GM12878 (cell line): ENCODE data around the gene JDP2. TPM values are rescaled to one million over a fixed set of nuclear protein-coding genes. Genes with fewer than 3 reads are reported as not detected.

Source experiments
- ATAC-seq: fragments of 200-7000 bp; cut with Tn5 transposase; 3 replicates; pipeline ENCODE4 v1.9.1; 2020; ENCODE audit warnings: mild to moderate bottlenecking, moderate library complexity
- BruUV-seq: library from RNA; stranded (reverse); fragments of 400-500 nt; replicated peaks from 2 replicates; lab custom pipeline; 2021; lab: Mats Ljungman, UMichigan
- CTCF ChIA-PET: fragments of 300-600 bp; sonication (Branson Sonifier 250); formaldehyde crosslinking; extraction: SDS; loops from one replicate; lab custom pipeline; 2021; ENCODE audit warnings: inconsistent platforms; lab: Yijun Ruan, JAX
- POLR2A ChIA-PET: fragments of 350-600 bp; formaldehyde crosslinking; extraction: SDS; loops from one replicate; lab custom pipeline; 2021; ENCODE audit warnings: inconsistent platforms; lab: Charles Lee
- RAD21 ChIA-PET: fragments of 300-600 bp; sonication (Branson Sonifier 250); formaldehyde crosslinking; loops from one replicate; lab custom pipeline; 2023; ENCODE audit warnings: antibody characterized with exemption; ENCODE audit not compliant: unreplicated experiment; lab: Charles Lee
- SMC1A ChIA-PET: fragments of 300-600 bp; sonication (Branson Sonifier 250); formaldehyde crosslinking; loops from one replicate; lab custom pipeline; 2023; ENCODE audit not compliant: unreplicated experiment, uncharacterized antibody; lab: Charles Lee
- DNase-seq: peaks from one replicate; pipeline ENCODE4 v3.0.0-alpha.2; 2011; ENCODE audit warnings: low read depth, low spot score
- FAIRE-seq: peaks from 3 replicates; lab custom pipeline; 2011; peaks lifted over from hg19 to GRCh38; lab: Jason Lieb, UNC
- H2AFZ ChIP-seq: 2 replicates; pipeline ENCODE4 v1.6.0; 2011; ENCODE audit warnings: low read depth, low read length, control low read depth; ENCODE audit not compliant: control insufficient read depth
- H3K27ac ChIP-seq: 2 replicates; pipeline ENCODE4 v1.5.1; 2011; ENCODE audit warnings: control low read depth; ENCODE audit not compliant: control insufficient read depth, insufficient read depth
- H3K27me3 ChIP-seq, 2 experiments: replicated peaks in 1 of 2; 2 replicates each; pipeline versions ENCODE4 v1.6.0 to v1.6.1; 2011; ENCODE audit warnings: low read length in 1 of 2; ENCODE audit not compliant: control insufficient read depth in 2 of 2, insufficient read depth in 2 of 2
- H3K36me3 ChIP-seq, 2 experiments: 2 replicates each; pipeline ENCODE4 v1.5.1; 2011; ENCODE audit warnings: low read length in 1 of 2; ENCODE audit not compliant: control insufficient read depth in 2 of 2, insufficient read depth in 2 of 2
- H3K4me1 ChIP-seq: 2 replicates; pipeline ENCODE4 v1.6.1; 2011; ENCODE audit warnings: mild to moderate bottlenecking, low read length, moderate library complexity, mixed read lengths; ENCODE audit not compliant: control insufficient read depth, insufficient read depth
- H3K4me2 ChIP-seq: 2 replicates; pipeline ENCODE4 v1.6.0; 2011; ENCODE audit warnings: control low read depth; ENCODE audit not compliant: control insufficient read depth, insufficient read depth
- H3K4me3 ChIP-seq: fragments of 200-600 bp; sonication (generic); 2 replicates; pipeline ENCODE4 v1.5.1; 2016
- H3K79me2 ChIP-seq: 2 replicates; pipeline ENCODE4 v1.6.0; 2011; ENCODE audit warnings: low read length; ENCODE audit not compliant: control insufficient read depth, insufficient read depth
- H3K9ac ChIP-seq: 2 replicates; pipeline ENCODE4 v1.8.0; 2011; ENCODE audit warnings: low read length, control low read depth, mixed read lengths; ENCODE audit not compliant: control insufficient read depth, insufficient read depth
- H3K9me3 ChIP-seq: replicated peaks from 3 replicates; pipeline ENCODE4 v1.5.1; 2011; ENCODE audit warnings: mild to moderate bottlenecking, low read length; ENCODE audit not compliant: control insufficient read depth, insufficient read depth
- H4K20me1 ChIP-seq: 2 replicates; pipeline ENCODE4 v1.6.0; 2011; ENCODE audit not compliant: control insufficient read depth, insufficient read depth
- BHLHE40 ChIP-seq, 2 experiments: fragments of 450-650 bp in 1 of 2; IDR thresholded peaks; 2 replicates each; pipeline ENCODE4 v1.6.1; 2011 to 2017; ENCODE audit warnings: low read depth in 2 of 2, borderline replicate concordance in 1 of 2, improper control_type of control experiment in 1 of 2, low read length in 1 of 2, mild to moderate bottlenecking in 1 of 2
- CBX5 ChIP-seq: sonication (generic); IDR thresholded peaks from 2 replicates; pipeline ENCODE4 v1.6.1; 2016; ENCODE audit warnings: low read depth, moderate library complexity, mild to moderate bottlenecking, inconsistent platforms
- LARP7 ChIP-seq: fragments of 450-650 bp; IDR thresholded peaks from 2 replicates; pipeline ENCODE4 v1.6.1; 2017; ENCODE audit warnings: mild to moderate bottlenecking
- PML ChIP-seq: IDR thresholded peaks from 2 replicates; pipeline ENCODE4 v1.6.1; 2012; ENCODE audit warnings: low read length, inconsistent platforms
- PRDM15 ChIP-seq: fragments of 450-650 bp; formaldehyde crosslinking; IDR thresholded peaks from 2 replicates; pipeline ENCODE4 v1.4.0; 2020; ENCODE audit warnings: mild to moderate bottlenecking, moderate library complexity
- SMAD1 ChIP-seq: fragments of 450-650 bp; IDR thresholded peaks from 2 replicates; pipeline ENCODE4 v1.6.1; 2018; ENCODE audit warnings: mild to moderate bottlenecking, low read depth; ENCODE audit not compliant: partially characterized antibody
- SMARCA5 ChIP-seq: fragments of 450-650 bp; IDR thresholded peaks from 2 replicates; pipeline ENCODE4 v1.6.1; 2017; ENCODE audit warnings: mild to moderate bottlenecking
- TCF12 ChIP-seq: IDR thresholded peaks from 2 replicates; pipeline ENCODE4 v1.6.1; 2011; ENCODE audit warnings: low read depth, mild to moderate bottlenecking, low read length
- TCF3 ChIP-seq: IDR thresholded peaks from 2 replicates; pipeline ENCODE4 v1.6.1; 2012; ENCODE audit warnings: low read depth, mild to moderate bottlenecking, low read length, borderline replicate concordance; ENCODE audit not compliant: insufficient read depth
- YY1 ChIP-seq: IDR thresholded peaks from 2 replicates; pipeline ENCODE4 v1.6.1; 2011; ENCODE audit warnings: low read depth, mild to moderate bottlenecking, low read length
- ZNF24 ChIP-seq: fragments of 450-650 bp; IDR thresholded peaks from 2 replicates; pipeline ENCODE4 v1.6.1; 2017; ENCODE audit warnings: antibody characterized with exemption, mild to moderate bottlenecking
- ZSCAN29 ChIP-seq: fragments of 450-650 bp; IDR thresholded peaks from 2 replicates; pipeline ENCODE4 v1.6.1; 2017; ENCODE audit warnings: mild to moderate bottlenecking, moderate library complexity
- WGBS: methylation state at CpG from one replicate; pipeline ENCODE4 v1.1.6; 2016; ENCODE audit warnings: low lambda C conversion rate; ENCODE audit not compliant: insufficient replicate concordance, insufficient coverage; ENCODE audit errors: missing lambda C conversion rate; 5-methylcytosine and 5-hydroxymethylcytosine counted together
- in situ Hi-C: fragments of 300-500 bp; cut with MboI; formaldehyde crosslinking; loops from 9 replicates; pipeline ENCODE4 v1.14.3; 2018; ENCODE audit warnings: mixed read lengths
- intact Hi-C: fragments of 100-400 bp; cut with micrococcal nuclease; formaldehyde crosslinking; loops from one replicate; pipeline ENCODE4 v1.14.2; 2022; ENCODE audit not compliant: unreplicated experiment
- polyA plus RNA-seq, 11 experiments: library from polyadenylated mRNA; depleted of rRNA in 4 of 11; unstranded in 6 of 11; stranded (reverse) in 5 of 11; fragments of >200 nt; fragmentation: Nextera tagmentation in 4 of 11; fragmentation: Illumina TruSeq in 1 of 11; extraction: Ambion mirVana in 4 of 11; extraction: Trizol in 1 of 11; gene quantifications; 1 replicate in 1 of 11; 2 replicates in 10 of 11; pipeline versions ENCODE4 v1.2.1 to v1.2.3, GENCODE V29; 2011 to 2016; ENCODE audit warnings: inconsistent platforms in 2 of 11, missing spikeins in 2 of 11, low read depth in 1 of 11
- total RNA-seq, 4 experiments: library from RNA; depleted of rRNA in 3 of 4; stranded (reverse); fragments of >200 nt in 3 of 4; fragmentation: Illumina TruSeq in 1 of 4; extraction: Trizol in 1 of 4; gene quantifications; 2 replicates each; pipeline versions ENCODE4 v1.2.1 to v1.2.3, GENCODE V29; 2013 to 2021
- TF ChIP-seq, protein P1 (sequence below): fragments of 450-650 bp; IDR thresholded peaks from 2 replicates; pipeline ENCODE4 v1.6.1; 2017; ENCODE audit warnings: mild to moderate bottlenecking, moderate library complexity
- TF ChIP-seq, protein P2 (sequence below): fragments of 450-650 bp; IDR thresholded peaks from 2 replicates; pipeline ENCODE4 v1.6.1; 2016; ENCODE audit warnings: mild to moderate bottlenecking

The JDP2 gene
- total and polyA plus RNA-seq, 10 of the 15 experiments (the other 5 are each of a cell fraction or from before 2014, with no cell fraction given) = 0.71 to 21.3 (median 11.2) TPM

DNA sequence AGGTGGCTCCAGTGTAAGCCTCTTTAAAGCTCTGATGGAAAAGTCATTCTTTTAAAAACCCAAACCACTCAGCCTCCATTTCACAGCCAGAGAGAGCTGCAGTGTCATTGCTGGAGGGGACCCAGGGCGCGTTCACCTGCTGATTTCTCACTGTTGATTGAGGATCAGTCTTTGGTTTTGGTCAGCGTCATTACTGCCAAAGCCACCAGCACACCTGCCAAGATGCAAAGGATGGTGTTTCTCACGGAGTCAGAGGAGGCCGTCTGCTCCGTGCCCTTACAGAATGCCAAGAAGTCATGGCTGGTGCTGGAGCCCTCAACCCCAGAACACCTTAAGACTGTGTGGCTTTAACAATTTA lies 61.6 kb downstream of the JDP2 start:
- Histone ChIP-seq H4K20me1 (no peaks in the 10 kb centered on the region), H3K4me2 (peak overlapping the region; percentile 78), H3K79me2 (no peaks in the 10 kb centered on the region), H3K4me3 (no peak overlapping the region), H3K27me3 (no peaks in the 10 kb centered on the region), H3K9ac (peak overlapping the region; percentile 36; the same call in 1 of the 2 replicates), H3K27ac (peak overlapping the region; percentile 63), H3K9me3 (peaks cover 8% of the 10 kb centered on the region; the same call in 2 of the 3 replicates), H2AFZ (peak overlapping the region; percentile 73), H3K36me3 (no peaks in the 10 kb centered on the region), H3K4me1 (peaks cover 46% of the 10 kb centered on the region)
- FAIRE-seq = no peak
- no peak for DNase-seq
- no TSS peak for BruUV-seq
- POLR2A ChIA-PET = interaction anchor here (1.3 to 16.2 kb wide), 4 partner anchors 10 to 181 kb away, joined by 4 to 385 read pairs (median 13); partner anchors contain the start of gene BATF
- intact Hi-C loops = loop anchor here (1.0 to 5.0 kb wide), 5 partner anchors 33 to 182 kb away; partner anchors contain the start of genes BATF and JDP2
- SMC1A ChIA-PET = interaction anchor here (0.5 to 16.1 kb wide), 30 partner anchors 9 to 358 kb away, joined by 3 to 619 read pairs (median 6); partner anchors contain the start of gene BATF
- ATAC-seq = peak; percentile 6; the same call in 2 of the 3 replicates
- RAD21 ChIA-PET = interaction anchor here (0.8 to 18.1 kb wide), 23 partner anchors 9 to 359 kb away, joined by 3 to 645 read pairs (median 6); partner anchors contain the start of genes BATF and JDP2
- WGBS = 95% methylated on average over 6 of the region's 6 CpGs
- CTCF ChIA-PET = interaction anchor here (0.7 to 19.8 kb wide), 39 partner anchors 8 to 494 kb away, joined by 3 to 520 read pairs (median 5); partner anchors contain the start of genes BATF, ERG28, JDP2 and NEK9
- in situ Hi-C loops = loop anchor here (5.0 to 10.0 kb wide), 2 partner anchors 182 to 365 kb away; partner anchors contain the start of gene NEK9
- TF ChIP-seq ZNF24 (peak; percentile 87), ZSCAN29 (no peak), LARP7 (peak; percentile 35; the same call in 1 of the 2 replicates), TCF12 (0 out of 2 replicates have a peak, but pooled peaks have one; percentile 33), PML (no peak), SMARCA5 (peak; percentile 44; the same call in 1 of the 2 replicates), YY1 (0 out of 2 replicates have a peak, but pooled peaks have one; percentile 22), PRDM15 (no peak), CBX5 (no peak), BHLHE40 (IDR thresholded peaks at IDR 0.05; ENCODE audit: borderline replicate concordance in 1 of 2, low read depth in 2 of 2, low read length in 1 of 2) (0 out of 4 replicates have a peak, but pooled peaks of 1 of the 2 experiments have one; percentile 9), SMAD1 (no peak), TCF3 (0 out of 2 replicates have a peak, but pooled peaks have one; percentile 31)
- TF ChIP-seq, protein P1, sequence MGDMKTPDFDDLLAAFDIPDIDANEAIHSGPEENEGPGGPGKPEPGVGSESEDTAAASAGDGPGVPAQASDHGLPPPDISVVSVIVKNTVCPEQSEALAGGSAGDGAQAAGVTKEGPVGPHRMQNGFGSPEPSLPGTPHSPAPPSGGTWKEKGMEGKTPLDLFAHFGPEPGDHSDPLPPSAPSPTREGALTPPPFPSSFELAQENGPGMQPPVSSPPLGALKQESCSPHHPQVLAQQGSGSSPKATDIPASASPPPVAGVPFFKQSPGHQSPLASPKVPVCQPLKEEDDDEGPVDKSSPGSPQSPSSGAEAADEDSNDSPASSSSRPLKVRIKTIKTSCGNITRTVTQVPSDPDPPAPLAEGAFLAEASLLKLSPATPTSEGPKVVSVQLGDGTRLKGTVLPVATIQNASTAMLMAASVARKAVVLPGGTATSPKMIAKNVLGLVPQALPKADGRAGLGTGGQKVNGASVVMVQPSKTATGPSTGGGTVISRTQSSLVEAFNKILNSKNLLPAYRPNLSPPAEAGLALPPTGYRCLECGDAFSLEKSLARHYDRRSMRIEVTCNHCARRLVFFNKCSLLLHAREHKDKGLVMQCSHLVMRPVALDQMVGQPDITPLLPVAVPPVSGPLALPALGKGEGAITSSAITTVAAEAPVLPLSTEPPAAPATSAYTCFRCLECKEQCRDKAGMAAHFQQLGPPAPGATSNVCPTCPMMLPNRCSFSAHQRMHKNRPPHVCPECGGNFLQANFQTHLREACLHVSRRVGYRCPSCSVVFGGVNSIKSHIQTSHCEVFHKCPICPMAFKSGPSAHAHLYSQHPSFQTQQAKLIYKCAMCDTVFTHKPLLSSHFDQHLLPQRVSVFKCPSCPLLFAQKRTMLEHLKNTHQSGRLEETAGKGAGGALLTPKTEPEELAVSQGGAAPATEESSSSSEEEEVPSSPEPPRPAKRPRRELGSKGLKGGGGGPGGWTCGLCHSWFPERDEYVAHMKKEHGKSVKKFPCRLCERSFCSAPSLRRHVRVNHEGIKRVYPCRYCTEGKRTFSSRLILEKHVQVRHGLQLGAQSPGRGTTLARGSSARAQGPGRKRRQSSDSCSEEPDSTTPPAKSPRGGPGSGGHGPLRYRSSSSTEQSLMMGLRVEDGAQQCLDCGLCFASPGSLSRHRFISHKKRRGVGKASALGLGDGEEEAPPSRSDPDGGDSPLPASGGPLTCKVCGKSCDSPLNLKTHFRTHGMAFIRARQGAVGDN = 0 out of 2 replicates have a peak, but pooled peaks have one; percentile 41
- TF ChIP-seq, protein P2, sequence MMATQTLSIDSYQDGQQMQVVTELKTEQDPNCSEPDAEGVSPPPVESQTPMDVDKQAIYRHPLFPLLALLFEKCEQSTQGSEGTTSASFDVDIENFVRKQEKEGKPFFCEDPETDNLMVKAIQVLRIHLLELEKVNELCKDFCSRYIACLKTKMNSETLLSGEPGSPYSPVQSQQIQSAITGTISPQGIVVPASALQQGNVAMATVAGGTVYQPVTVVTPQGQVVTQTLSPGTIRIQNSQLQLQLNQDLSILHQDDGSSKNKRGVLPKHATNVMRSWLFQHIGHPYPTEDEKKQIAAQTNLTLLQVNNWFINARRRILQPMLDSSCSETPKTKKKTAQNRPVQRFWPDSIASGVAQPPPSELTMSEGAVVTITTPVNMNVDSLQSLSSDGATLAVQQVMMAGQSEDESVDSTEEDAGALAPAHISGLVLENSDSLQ = no peak
